T-cell (primary cell): Measurements from ENCODE around the gene TMEM235. TPM values are rescaled to one million over a fixed set of nuclear protein-coding genes. Genes with fewer than 3 reads are reported as not detected.
"Not testable (repeated sequence)": the region's sequence is repeated elsewhere in the genome, so short reads cannot be mapped to it uniquely, and the experiment has no call there.

ENCODE experiments used
- ATAC-seq, 4 experiments: fragments of 200-7000 bp in 3 of 4; fragments of 150-1000 bp in 1 of 4; cut with Tn5 transposase; replicated peaks in 1 of 4; 1 replicate in 3 of 4; 2 replicates in 1 of 4; pipeline ENCODE4 v1.10.0; 2021; ENCODE audit warnings: moderate library complexity in 3 of 4, mild to moderate bottlenecking in 2 of 4, moderate number of reproducible peaks in 1 of 4
- CTCF ChIA-PET, 2 donors: fragments of 300-600 bp; sonication (Branson Sonifier 250); formaldehyde crosslinking; loops; one replicate each; lab custom pipeline; 2022; ENCODE audit warnings: antibody characterized with exemption in 2 of 2; lab: Charles Lee
- POLR2A ChIA-PET, 2 donors: fragments of 300-600 bp; sonication (Branson Sonifier 250); formaldehyde crosslinking; loops; one replicate each; lab custom pipeline; 2022; ENCODE audit warnings: antibody characterized with exemption in 2 of 2; lab: Charles Lee
- DNase-seq, 35 experiments: peaks; one replicate each; pipeline versions ENCODE4 v3.0.0 to v3.0.0-alpha.2; 2013 to 2023
- H3K27ac ChIP-seq: one replicate; pipeline ENCODE4 v1.5.1; 2013; ENCODE audit warnings: low read length
- H3K27me3 ChIP-seq, 2 experiments: replicated peaks in 1 of 2; 1 replicate in 1 of 2; 2 replicates in 1 of 2; pipeline versions ENCODE4 v1.6.1 to v1.7.0; 2013; ENCODE audit warnings: low read length in 1 of 2, mixed read lengths in 1 of 2; ENCODE audit not compliant: control insufficient read depth in 2 of 2, insufficient read depth in 2 of 2; ENCODE audit errors: extremely low read depth in 1 of 2
- H3K36me3 ChIP-seq, 2 donors: 1 replicate in 1 of 2; 2 replicates in 1 of 2; pipeline versions ENCODE4 v1.6.1 to v1.7.0; 2013; ENCODE audit warnings: low read length in 1 of 2; ENCODE audit not compliant: control insufficient read depth in 2 of 2, insufficient read depth in 1 of 2; ENCODE audit errors: extremely low read depth in 1 of 2
- H3K4me1 ChIP-seq, 2 experiments: 1 replicate in 1 of 2; 2 replicates in 1 of 2; pipeline versions ENCODE4 v1.6.1 to v1.7.0; 2013; ENCODE audit warnings: low read length in 2 of 2, mixed read lengths in 1 of 2; ENCODE audit not compliant: insufficient read depth in 2 of 2, control insufficient read depth in 1 of 2; ENCODE audit errors: extremely low read depth in 1 of 2
- H3K4me3 ChIP-seq, 2 donors: 1 replicate in 1 of 2; 2 replicates in 1 of 2; pipeline versions ENCODE4 v1.5.1 to v1.7.0; 2013; ENCODE audit warnings: mild to moderate bottlenecking in 2 of 2, low read length in 1 of 2, moderate library complexity in 1 of 2; ENCODE audit not compliant: control insufficient read depth in 1 of 2; ENCODE audit errors: extremely low read depth in 1 of 2
- H3K9me3 ChIP-seq: 2 replicates; pipeline ENCODE4 v1.7.0; 2013
- H3K27ac Mint-ChIP-seq, 2 donors: one replicate each; pipeline ENCODE4 v1.8.0; 2020 to 2021; ENCODE audit warnings: mild to moderate bottlenecking in 2 of 2, mixed read lengths in 2 of 2
- H3K27me3 Mint-ChIP-seq, 2 donors: one replicate each; pipeline ENCODE4 v1.8.0; 2021 to 2022; ENCODE audit warnings: mixed read lengths in 2 of 2
- H3K36me3 Mint-ChIP-seq: one replicate; pipeline ENCODE4 v1.8.0; 2021; ENCODE audit warnings: mixed read lengths
- H3K4me1 Mint-ChIP-seq, 3 donors: one replicate each; pipeline ENCODE4 v1.8.0; 2020 to 2022; ENCODE audit warnings: mixed read lengths in 3 of 3, mild to moderate bottlenecking in 1 of 3
- H3K4me3 Mint-ChIP-seq, 3 donors: one replicate each; pipeline ENCODE4 v1.8.0; 2020 to 2022; ENCODE audit warnings: mild to moderate bottlenecking in 3 of 3, mixed read lengths in 3 of 3, moderate library complexity in 3 of 3
- H3K9me3 Mint-ChIP-seq, 3 donors: one replicate each; pipeline ENCODE4 v1.8.0; 2020 to 2022; ENCODE audit warnings: mixed read lengths in 3 of 3
- WGBS: methylation state at CpG from one replicate; pipeline ENCODE4 v1.1.5; 2013; ENCODE audit warnings: missing lambda C conversion rate; ENCODE audit not compliant: insufficient coverage; 5-methylcytosine and 5-hydroxymethylcytosine counted together
- total RNA-seq, 35 experiments: library from RNA in 6 of 35; stranded (reverse) in 6 of 35; fragments of 120-200 nt in 1 of 35; gene quantifications; one replicate each; pipeline versions ENCODE4 v1.2.1 to v1.2.4 and lab custom pipeline; 2013 to 2026

The TMEM235 gene
- total RNA-seq, 5 donors from 2014 or later (not counting 1 experiment from before 2014, with no cell fraction given): not detected

DNA sequence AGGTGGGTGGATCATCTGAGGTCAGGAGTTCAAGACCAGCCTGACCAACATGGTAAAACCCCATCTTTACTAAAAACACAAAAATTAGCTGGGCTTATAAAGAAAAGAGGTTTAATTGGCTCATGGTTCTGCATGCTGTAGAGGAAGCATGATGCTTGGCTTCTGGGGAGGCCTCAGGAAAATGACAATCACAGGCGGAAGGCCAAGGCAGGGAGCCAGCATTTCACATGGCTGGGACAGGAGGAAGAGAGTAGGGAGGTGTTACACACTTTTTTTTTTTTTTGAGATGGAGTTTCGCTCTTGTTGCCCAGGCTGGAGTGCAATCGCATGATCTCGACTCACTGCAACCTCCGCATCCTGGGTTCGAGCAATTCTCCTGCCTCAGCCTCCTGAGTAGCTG is 3.6 kb downstream of the TMEM235 start:
- H3K36me3 Mint-ChIP-seq, H3K27ac Mint-ChIP-seq, H3K27ac ChIP-seq, POLR2A ChIA-PET, ATAC-seq, H3K9me3 ChIP-seq, H3K4me3 ChIP-seq, H3K9me3 Mint-ChIP-seq, H3K36me3 ChIP-seq, CTCF ChIA-PET, DNase-seq, H3K4me3 Mint-ChIP-seq: not testable (repeated sequence)
- Mint-ChIP-seq H3K4me1 (peaks cover 10 to 18% (median 12%) of the 10 kb centered on the region in 3 donors), H3K27me3 (peaks cover 21 to 26% of the 10 kb centered on the region in 2 donors)
- Histone ChIP-seq H3K4me1 (peaks cover 0 to 13% of the 10 kb centered on the region in 2 experiments), H3K27me3 (peaks cover 5 to 50% of the 10 kb centered on the region in 2 experiments)
- 88% methylated on average over 1 of the region's 6 CpGs for WGBS

DNA sequence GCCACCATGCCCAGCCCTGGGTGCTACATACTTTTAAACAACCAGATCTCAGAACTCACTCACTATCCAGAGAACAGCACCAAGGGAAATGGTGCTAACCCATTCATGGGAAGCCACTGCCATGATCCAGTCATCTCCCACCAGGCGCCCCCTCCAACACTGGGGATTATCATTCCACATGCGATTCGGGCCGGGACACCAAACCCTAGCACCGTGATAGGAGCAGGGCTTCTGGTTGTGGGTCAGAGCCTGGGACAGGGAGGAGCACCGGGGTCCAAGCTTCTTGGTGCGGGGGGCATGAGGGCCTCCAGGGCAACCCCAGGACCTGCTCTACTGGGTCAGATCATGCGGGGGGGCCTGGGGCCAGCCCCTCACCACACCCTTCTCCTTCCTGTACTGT is 4.5 kb downstream of the TMEM235 start:
- no peak for DNase-seq
- Mint-ChIP-seq H3K27me3 (peaks cover 13 to 19% of the 10 kb centered on the region in 2 donors), H3K4me3 (no peak overlapping the region), H3K4me1 (peaks cover 9 to 14% (median 10%) of the 10 kb centered on the region in 3 donors), H3K9me3 (no peaks in the 10 kb centered on the region), H3K36me3 (no peaks in the 10 kb centered on the region), H3K27ac (no peak overlapping the region)
- Histone ChIP-seq H3K9me3 (no peaks in the 10 kb centered on the region), H3K4me3 (no peak overlapping the region), H3K36me3 (no peaks in the 10 kb centered on the region), H3K27me3 (peaks cover 5 to 41% of the 10 kb centered on the region in 2 experiments), H3K4me1 (peaks cover 0 to 13% of the 10 kb centered on the region in 2 experiments), H3K27ac (no peak overlapping the region)
- no CpG with 5 or more reads among the region's 8 CpGs for WGBS
- no peak for ATAC-seq
- POLR2A ChIA-PET: no interaction called here
- CTCF ChIA-PET: no interaction called here

DNA sequence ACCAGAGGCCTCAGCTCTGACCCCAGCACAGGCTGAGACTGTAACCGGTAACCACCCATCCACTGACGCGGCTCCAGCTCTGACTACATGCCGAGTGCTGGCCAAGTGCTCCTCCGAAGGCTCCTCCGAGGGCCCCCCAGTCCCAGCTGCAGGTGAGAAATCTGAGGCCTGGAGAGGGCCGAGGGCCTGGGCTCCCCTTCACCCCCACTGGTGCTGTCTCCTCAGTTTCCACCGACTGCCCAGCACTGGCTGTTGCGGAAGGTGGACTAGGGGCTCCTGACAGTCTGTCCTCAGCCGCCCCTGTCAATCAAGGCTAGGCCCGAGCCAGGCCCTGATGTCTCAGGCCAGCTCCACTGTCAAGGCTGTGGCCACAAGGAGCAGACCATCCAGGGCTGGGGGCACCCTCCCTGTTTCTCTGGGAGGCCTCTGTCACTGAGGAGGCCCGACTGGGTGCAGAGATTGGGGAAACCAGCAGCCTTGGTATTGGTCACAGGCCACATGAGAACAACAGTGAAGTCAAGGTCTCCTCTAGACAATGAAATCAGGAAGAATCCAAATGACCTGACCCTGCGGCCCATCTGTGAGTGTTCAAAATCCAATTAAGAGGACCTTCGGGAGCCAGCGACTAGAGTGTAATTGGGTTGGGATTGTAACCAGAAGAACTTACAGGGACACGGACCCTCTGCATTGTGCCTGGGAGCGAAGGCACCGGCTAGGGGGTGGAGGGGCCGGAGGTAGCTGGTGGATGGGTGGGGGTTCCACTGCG is 5.1 kb downstream of the TMEM235 start:
- Mint-ChIP-seq H3K27me3 (peaks cover 12% of the 10 kb centered on the region in 2 donors), H3K4me1 (peaks cover 7 to 10% (median 9%) of the 10 kb centered on the region in 3 donors), H3K9me3 (no peaks in the 10 kb centered on the region), H3K4me3 (no peak overlapping the region), H3K36me3 (no peaks in the 10 kb centered on the region), H3K27ac (no peak overlapping the region)
- no peak overlapping the region for H3K4me3 ChIP-seq
- ChIA-PET CTCF (interaction anchor here in 1 of 2 donors (0.6 kb wide), 1 partner anchor 9 kb away, joined by 3 read pairs; no protein-coding TSS in a partner anchor), POLR2A (no interaction called here)
- ATAC-seq (no peak), DNase-seq (no peak)
- no peak overlapping the region for H3K27ac ChIP-seq
- peaks cover 0 to 8% of the 10 kb centered on the region in 2 experiments for H3K4me1 ChIP-seq
- no peaks in the 10 kb centered on the region for H3K36me3 ChIP-seq
- no peaks in the 10 kb centered on the region for H3K9me3 ChIP-seq
- H3K27me3 ChIP-seq: peaks cover 2 to 34% of the 10 kb centered on the region in 2 experiments
- 89% methylated on average over 13 of the region's 20 CpGs for WGBS

DNA sequence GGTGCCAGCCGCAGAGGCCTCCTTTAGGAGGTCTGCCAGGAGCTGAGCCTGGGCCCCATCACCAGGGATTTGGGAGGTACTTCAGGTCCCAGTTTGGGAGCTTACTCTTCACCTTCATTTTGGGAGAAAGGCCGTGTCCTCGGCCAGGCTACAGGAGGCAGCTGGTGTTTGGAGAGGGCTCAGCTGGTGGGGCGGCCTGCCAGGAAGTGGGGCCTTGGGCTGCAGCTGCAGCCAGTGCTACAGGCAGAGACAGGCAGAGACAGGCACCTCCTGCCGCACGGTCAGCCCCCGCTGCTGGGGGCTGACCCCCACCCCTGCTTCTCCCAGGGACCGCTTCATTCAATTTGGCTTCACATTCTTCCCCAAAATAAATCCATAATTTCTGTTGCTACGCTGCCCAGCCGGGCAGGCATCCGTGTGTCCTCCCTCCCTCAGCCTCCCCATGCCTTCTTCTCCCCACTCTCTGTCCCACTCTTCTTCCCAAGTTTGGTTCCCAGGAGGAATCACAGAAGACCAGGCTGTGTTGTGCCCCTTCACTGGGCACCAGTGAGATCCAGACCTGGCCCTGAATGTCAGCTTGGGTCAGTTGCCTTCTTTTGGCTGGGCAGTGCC is 6.1 kb downstream of the TMEM235 start:
- CTCF ChIA-PET: interaction anchor here in 1 of 2 donors (0.7 kb wide), 1 partner anchor 299 kb away, joined by 4 read pairs; no protein-coding TSS in a partner anchor
- peaks cover 5 to 7% of the 10 kb centered on the region in 2 donors for H3K27me3 Mint-ChIP-seq

DNA sequence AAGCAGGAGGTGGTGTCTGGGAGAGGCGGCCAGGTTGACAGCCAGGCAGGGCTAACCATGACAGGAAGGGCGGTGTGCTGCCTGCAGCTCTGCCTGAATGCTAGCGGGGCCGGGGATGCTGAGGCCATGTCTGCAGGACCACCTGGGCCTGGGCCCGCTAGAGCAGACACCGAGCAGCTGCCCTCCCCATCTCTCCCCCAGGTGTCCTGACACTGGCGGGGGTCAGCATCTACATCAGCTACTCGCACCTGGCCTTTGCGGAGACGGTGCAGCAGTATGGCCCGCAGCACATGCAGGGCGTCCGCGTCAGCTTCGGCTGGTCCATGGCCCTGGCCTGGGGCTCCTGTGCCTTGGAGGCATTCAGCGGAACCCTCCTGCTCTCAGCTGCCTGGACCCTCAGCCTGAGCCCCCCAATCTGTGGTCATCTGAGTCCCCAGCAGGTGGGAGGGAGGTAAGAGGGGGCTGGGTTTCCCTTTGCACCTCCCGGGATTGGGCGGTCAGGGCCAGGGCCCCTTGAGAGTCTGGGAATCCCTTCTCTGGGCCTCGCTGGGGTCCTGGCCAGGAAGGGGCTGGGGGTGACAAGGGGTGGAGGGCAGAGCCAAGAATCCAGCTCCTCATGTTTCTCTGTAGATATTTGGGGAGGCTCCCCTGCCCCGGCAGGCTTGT is 7.5 kb downstream of the TMEM235 start:
- no peak for DNase-seq
- Mint-ChIP-seq H3K9me3 (no peaks in the 10 kb centered on the region), H3K36me3 (no peaks in the 10 kb centered on the region), H3K4me1 (no peaks in the 10 kb centered on the region), H3K27ac (no peak overlapping the region), H3K27me3 (no peaks in the 10 kb centered on the region), H3K4me3 (no peak overlapping the region)
- ChIA-PET POLR2A (interaction anchor here in 1 of 2 donors (0.6 kb wide), 1 partner anchor 22 kb away, joined by 3 read pairs; no protein-coding TSS in a partner anchor), CTCF (no interaction called here)
- Histone ChIP-seq H3K27ac (no peak overlapping the region), H3K27me3 (peaks cover 0 to 13% of the 10 kb centered on the region in 2 experiments), H3K36me3 (no peaks in the 10 kb centered on the region), H3K4me1 (no peaks in the 10 kb centered on the region), H3K4me3 (no peak overlapping the region), H3K9me3 (no peaks in the 10 kb centered on the region)
- ATAC-seq: no peak
- WGBS: 83% methylated on average over 16 of the region's 20 CpGs

More for the DNA sequence above, 6.1 kb downstream of the TMEM235 start:
- ATAC-seq (no peak), DNase-seq (no peak)
- Histone ChIP-seq H3K27me3 (peaks cover 2 to 27% of the 10 kb centered on the region in 2 experiments), H3K4me3 (no peak overlapping the region), H3K27ac (no peak overlapping the region), H3K36me3 (no peaks in the 10 kb centered on the region), H3K4me1 (peaks cover 0 to 1% of the 10 kb centered on the region in 2 experiments), H3K9me3 (no peaks in the 10 kb centered on the region)
- H3K27ac Mint-ChIP-seq: no peak overlapping the region
- peaks cover 4 to 5% (median 4%) of the 10 kb centered on the region in 3 donors for H3K4me1 Mint-ChIP-seq
- no peaks in the 10 kb centered on the region for H3K36me3 Mint-ChIP-seq
- no peak overlapping the region for H3K4me3 Mint-ChIP-seq
- 82% methylated on average over 8 of the region's 11 CpGs for WGBS
- no peaks in the 10 kb centered on the region for H3K9me3 Mint-ChIP-seq
- POLR2A ChIA-PET: no interaction called here

DNA sequence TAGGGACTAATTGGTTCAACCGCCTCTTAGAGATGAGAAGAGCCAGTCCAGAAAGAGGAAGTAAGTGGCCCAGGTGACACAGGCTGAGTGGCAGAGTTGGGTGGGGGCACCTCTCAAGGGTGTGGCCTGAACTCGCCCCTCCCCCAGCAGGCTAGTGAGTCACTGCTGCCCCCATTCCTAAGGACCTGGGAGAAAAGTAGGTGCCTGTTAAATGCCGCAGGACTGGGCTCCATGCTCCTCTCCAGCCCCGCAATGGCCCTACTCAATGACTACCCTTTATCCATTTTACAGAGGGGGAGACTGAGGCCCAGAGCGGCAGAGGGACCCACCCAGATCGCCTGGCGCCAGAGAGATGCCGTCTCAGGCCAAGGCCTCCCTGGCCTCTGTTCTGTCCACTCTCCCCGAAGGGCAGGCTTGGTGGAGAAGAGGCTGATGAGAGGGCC is 8.1 kb downstream of the TMEM235 start:
- Mint-ChIP-seq H3K36me3 (no peaks in the 10 kb centered on the region), H3K4me1 (no peaks in the 10 kb centered on the region), H3K9me3 (no peaks in the 10 kb centered on the region), H3K27me3 (no peaks in the 10 kb centered on the region), H3K4me3 (no peak overlapping the region), H3K27ac (no peak overlapping the region)
- Histone ChIP-seq H3K9me3 (no peaks in the 10 kb centered on the region), H3K4me3 (no peak overlapping the region), H3K27ac (no peak overlapping the region), H3K4me1 (no peaks in the 10 kb centered on the region), H3K27me3 (peaks cover 0 to 8% of the 10 kb centered on the region in 2 experiments), H3K36me3 (no peaks in the 10 kb centered on the region)
- ATAC-seq (peak in 1 of 4 experiments; percentile 4), DNase-seq (no peak)
- POLR2A ChIA-PET: no interaction called here
- CTCF ChIA-PET: no interaction called here
- whole genome bisulfite sequencing: 100% methylated on average over 1 of the region's 9 CpGs
